ENCODE results near the gene SLC8A1.

DNA sequence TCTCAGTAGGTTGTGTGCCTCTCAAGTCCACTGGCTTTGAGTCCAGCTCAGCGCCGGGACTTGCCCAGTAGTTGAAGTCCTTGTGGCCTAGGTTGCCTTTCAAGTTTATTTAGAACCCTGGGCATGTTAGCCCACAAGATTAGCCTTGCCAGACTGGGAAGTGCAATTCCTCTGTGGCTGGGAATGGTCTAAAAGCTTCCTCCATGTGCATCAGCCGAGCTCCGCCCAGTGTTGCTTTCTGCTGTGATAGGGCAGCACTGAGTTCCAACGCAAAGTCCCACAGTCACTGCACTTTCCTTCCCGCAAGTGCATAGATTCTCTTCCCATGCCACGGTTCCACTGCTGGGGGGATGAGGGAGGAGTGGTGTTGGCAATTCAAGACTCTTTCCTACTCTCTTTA is 364.0 kb downstream of the SLC8A1 start:
- TF ChIP-seq, protein P1, sequence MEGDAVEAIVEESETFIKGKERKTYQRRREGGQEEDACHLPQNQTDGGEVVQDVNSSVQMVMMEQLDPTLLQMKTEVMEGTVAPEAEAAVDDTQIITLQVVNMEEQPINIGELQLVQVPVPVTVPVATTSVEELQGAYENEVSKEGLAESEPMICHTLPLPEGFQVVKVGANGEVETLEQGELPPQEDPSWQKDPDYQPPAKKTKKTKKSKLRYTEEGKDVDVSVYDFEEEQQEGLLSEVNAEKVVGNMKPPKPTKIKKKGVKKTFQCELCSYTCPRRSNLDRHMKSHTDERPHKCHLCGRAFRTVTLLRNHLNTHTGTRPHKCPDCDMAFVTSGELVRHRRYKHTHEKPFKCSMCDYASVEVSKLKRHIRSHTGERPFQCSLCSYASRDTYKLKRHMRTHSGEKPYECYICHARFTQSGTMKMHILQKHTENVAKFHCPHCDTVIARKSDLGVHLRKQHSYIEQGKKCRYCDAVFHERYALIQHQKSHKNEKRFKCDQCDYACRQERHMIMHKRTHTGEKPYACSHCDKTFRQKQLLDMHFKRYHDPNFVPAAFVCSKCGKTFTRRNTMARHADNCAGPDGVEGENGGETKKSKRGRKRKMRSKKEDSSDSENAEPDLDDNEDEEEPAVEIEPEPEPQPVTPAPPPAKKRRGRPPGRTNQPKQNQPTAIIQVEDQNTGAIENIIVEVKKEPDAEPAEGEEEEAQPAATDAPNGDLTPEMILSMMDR (IDR thresholded peaks at IDR 0.05): no peak
- TF ChIP-seq POLR2AphosphoS5 (IDR thresholded peaks at IDR 0.05) (no peak), POLR2A (IDR thresholded peaks at IDR 0.05) (no peak)
